Measurements from ENCODE around the gene MYO1C. TPM values are rescaled to one million over a fixed set of nuclear protein-coding genes. Genes with fewer than 3 reads are reported as not detected.

The MYO1C gene
- total RNA-seq, 1 experiment from 2014 or later: 171 TPM

- 0 out of 2 replicates have a peak, but pooled peaks cover 1% of the 10 kb centered on the region for H3K36me3 ChIP-seq (ENCODE audit: control insufficient read depth, insufficient read depth, low read length)
- no peaks in the 10 kb centered on the region for H3K9me3 ChIP-seq
- no TSS peak for BruUV-seq (replicated peaks)
- H3K9me3 Mint-ChIP-seq (ENCODE audit: unreplicated experiment): no peaks in the 10 kb centered on the region
- peaks cover 13% of the 10 kb centered on the region for H3K4me1 ChIP-seq
- peaks cover 15% of the 10 kb centered on the region for H3K4me1 Mint-ChIP-seq (ENCODE audit: low read depth, unreplicated experiment)
- peak within 1 kb of the TSS; percentile 86 for H3K4me3 Mint-ChIP-seq (ENCODE audit: unreplicated experiment)
- no peaks in the 10 kb centered on the region for H3K27me3 ChIP-seq (replicated peaks; ENCODE audit: control insufficient read depth, insufficient read depth, low read length)
- H3K36me3 Mint-ChIP-seq (ENCODE audit: insufficient read depth, unreplicated experiment): peaks cover 58% of the 10 kb centered on the region
- ChIA-PET CTCF (interaction anchor here (0.6 to 2.7 kb wide), 14 partner anchors 12 to 257 kb away, joined by 3 to 34 read pairs (median 6); partner anchors contain the start of genes CRK, PITPNA, RILP and SLC43A2), POLR2A (interaction anchor here (0.7 to 2.1 kb wide), 13 partner anchors 11 to 200 kb away, joined by 3 to 10 read pairs (median 6); partner anchors contain the start of genes CRK, PITPNA, RILP and SLC43A2)
- H3K4me3 ChIP-seq (ENCODE audit: low read depth, low read length): peak within 1 kb of the TSS; percentile 93
- intact Hi-C loops (cut with micrococcal nuclease; ENCODE audit: unreplicated experiment): loop anchor here (2.0 kb wide), 2 partner anchors 112 to 244 kb away; partner anchors contain the start of gene SLC43A2
- DNase-seq: peak; percentile 98
- H3K27me3 Mint-ChIP-seq (ENCODE audit: insufficient read depth, unreplicated experiment): no peaks in the 10 kb centered on the region
- H3K27ac Mint-ChIP-seq (ENCODE audit: unreplicated experiment): peak within 1 kb of the TSS; percentile 87
- no peak for TF ChIP-seq CTCF (IDR thresholded peaks at IDR 0.05; ENCODE audit: insufficient read depth in 1 of 2, low read depth in 1 of 2, low read length in 1 of 2, severe bottlenecking in 1 of 2, unreplicated experiment in 1 of 2)
These were observed 24.1 kb upstream of the MYO1C start, which contains the start of gene INPP5K for GRCh38 chr17:1516388-1517161. INPP5K (minus strand) TSS chr17:1516612; CDS start chr17:1516499, 113 bp downstream.

- Mint-ChIP-seq H3K27ac (ENCODE audit: unreplicated experiment) (peak overlapping the region; percentile 87), H3K4me3 (ENCODE audit: unreplicated experiment) (peak overlapping the region; percentile 86), H3K4me1 (ENCODE audit: low read depth, unreplicated experiment) (peaks cover 15% of the 10 kb centered on the region), H3K27me3 (ENCODE audit: insufficient read depth, unreplicated experiment) (no peaks in the 10 kb centered on the region), H3K36me3 (ENCODE audit: insufficient read depth, unreplicated experiment) (peaks cover 58% of the 10 kb centered on the region), H3K9me3 (ENCODE audit: unreplicated experiment) (no peaks in the 10 kb centered on the region)
- no peaks in the 10 kb centered on the region for H3K9me3 ChIP-seq
- peak overlapping the region; percentile 93 for H3K4me3 ChIP-seq (ENCODE audit: low read depth, low read length)
- ChIA-PET CTCF (interaction anchor here (0.5 to 2.7 kb wide), 17 partner anchors 11 to 472 kb away, joined by 3 to 34 read pairs (median 5); partner anchors contain the start of genes CRK, MYO1C, PITPNA and RILP), POLR2A (interaction anchor here (0.6 to 2.1 kb wide), 15 partner anchors 10 to 201 kb away, joined by 3 to 10 read pairs (median 4); partner anchors contain the start of genes CRK, PITPNA, RILP and SLC43A2)
- intact Hi-C loops (cut with micrococcal nuclease; ENCODE audit: unreplicated experiment): loop anchor here (1.0 to 2.0 kb wide), 5 partner anchors 59 to 257 kb away; partner anchors contain the start of genes CRK and SLC43A2
- peak; percentile 66 to 69 for DNase-seq
- TSS peak; percentile 43 for BruUV-seq (replicated peaks)
- H3K27me3 ChIP-seq (replicated peaks; ENCODE audit: control insufficient read depth, insufficient read depth, low read length): no peaks in the 10 kb centered on the region
- TF ChIP-seq CTCF (IDR thresholded peaks at IDR 0.05; ENCODE audit: insufficient read depth in 1 of 2, low read depth in 1 of 2, low read length in 1 of 2, severe bottlenecking in 1 of 2, unreplicated experiment in 1 of 2): peak; percentile 59 to 66
- H3K4me1 ChIP-seq: peaks cover 13% of the 10 kb centered on the region
- H3K36me3 ChIP-seq (ENCODE audit: control insufficient read depth, insufficient read depth, low read length): 0 out of 2 replicates have a peak, but pooled peaks cover 1% of the 10 kb centered on the region
These were observed 23.3 kb upstream of the MYO1C start for GRCh38 chr17:1515640-1516387.

- H3K27me3 Mint-ChIP-seq (ENCODE audit: insufficient read depth, unreplicated experiment): no peaks in the 10 kb centered on the region
- BruUV-seq (replicated peaks): no TSS peak
- POLR2A ChIA-PET: no interaction called here
- peaks cover 24% of the 10 kb centered on the region for H3K4me1 Mint-ChIP-seq (ENCODE audit: low read depth, unreplicated experiment)
- CTCF ChIA-PET: no interaction called here
- no peak for TF ChIP-seq CTCF (IDR thresholded peaks at IDR 0.05; ENCODE audit: insufficient read depth in 1 of 2, low read depth in 1 of 2, low read length in 1 of 2, severe bottlenecking in 1 of 2, unreplicated experiment in 1 of 2)
- H3K36me3 Mint-ChIP-seq (ENCODE audit: insufficient read depth, unreplicated experiment): peaks cover 32% of the 10 kb centered on the region
- intact Hi-C loops (cut with micrococcal nuclease; ENCODE audit: unreplicated experiment): no loop called here
- no peak overlapping the region for H3K4me3 ChIP-seq (ENCODE audit: low read depth, low read length)
- H3K27me3 ChIP-seq (replicated peaks; ENCODE audit: control insufficient read depth, insufficient read depth, low read length): no peaks in the 10 kb centered on the region
- no peak overlapping the region for H3K4me3 Mint-ChIP-seq (ENCODE audit: unreplicated experiment)
- no peaks in the 10 kb centered on the region for H3K9me3 Mint-ChIP-seq (ENCODE audit: unreplicated experiment)
- H3K36me3 ChIP-seq (ENCODE audit: control insufficient read depth, insufficient read depth, low read length): no peaks in the 10 kb centered on the region; the same call in 1 of the 2 replicates
- no peak for DNase-seq
- no peaks in the 10 kb centered on the region for H3K9me3 ChIP-seq
- H3K27ac Mint-ChIP-seq (ENCODE audit: unreplicated experiment): no peak overlapping the region
- H3K4me1 ChIP-seq: peaks cover 9% of the 10 kb centered on the region
These were observed 19.9 kb upstream of the MYO1C start for GRCh38 chr17:1512351-1512750.
